Kidney epithelial cell (primary cell): ENCODE data around the gene RGS10. TPM values are rescaled to one million over a fixed set of nuclear protein-coding genes. Genes with fewer than 3 reads are reported as not detected.

ENCODE experiments used
- DNase-seq: peaks from one replicate; pipeline ENCODE4 v3.0.0-alpha.2; 2010; ENCODE audit warnings: low read depth
- H3K27me3 ChIP-seq: 2 replicates; pipeline ENCODE4 v1.6.0; 2011; ENCODE audit warnings: low read length; ENCODE audit not compliant: control insufficient read depth, insufficient read depth
- H3K36me3 ChIP-seq: 2 replicates; pipeline ENCODE4 v1.5.1; 2011; ENCODE audit warnings: low read length; ENCODE audit not compliant: control insufficient read depth, insufficient read depth
- H3K4me3 ChIP-seq: 2 replicates; pipeline ENCODE4 v1.5.1; 2011; ENCODE audit warnings: low read depth, mild to moderate bottlenecking, control low read depth, low read length
- CTCF ChIP-seq: IDR thresholded peaks from 2 replicates; pipeline ENCODE4 v1.5.1; 2011; ENCODE audit warnings: mild to moderate bottlenecking, moderate library complexity, low read length, control low read depth, inconsistent platforms; ENCODE audit not compliant: insufficient read depth, poor library complexity, severe bottlenecking
- total RNA-seq: library from RNA; depleted of rRNA; stranded (reverse); fragments of >200 nt; gene quantifications from 2 replicates; pipeline ENCODE4 v1.2.3, GENCODE V29; 2015

The RGS10 gene
- total RNA-seq, 1 donor from 2014 or later: 43.7 TPM

DNA sequence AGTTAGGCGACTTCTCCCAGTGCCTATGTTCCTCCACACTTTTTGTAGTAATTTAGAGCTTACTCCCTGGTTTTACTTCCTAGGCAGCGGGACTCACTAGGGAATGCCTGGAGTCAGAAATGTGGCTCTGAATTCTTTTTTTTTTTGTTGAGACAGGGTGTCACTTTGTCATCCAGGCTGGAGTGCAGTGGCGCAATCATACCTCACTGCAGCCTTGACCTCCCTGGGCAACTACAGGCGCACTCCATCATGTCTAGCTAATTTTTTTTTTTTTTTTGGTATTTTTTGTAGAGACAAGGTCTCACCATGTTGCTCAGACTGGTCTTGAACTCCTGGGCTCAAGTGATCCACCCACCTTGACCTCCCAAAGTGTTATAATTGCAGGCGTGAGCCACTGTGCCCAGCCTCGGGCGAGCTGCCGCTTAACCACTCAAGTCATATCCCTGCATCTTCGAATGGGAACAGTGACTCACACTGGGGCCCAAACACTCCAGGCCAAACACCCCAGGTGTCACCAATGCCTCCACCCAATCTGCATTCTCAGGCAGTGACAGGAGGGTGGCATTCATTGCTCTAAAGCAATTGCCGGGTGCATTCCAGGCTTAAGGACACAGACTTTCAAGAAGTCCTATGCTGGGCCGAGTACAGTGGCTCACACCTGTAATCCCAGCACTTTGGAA is 19.6 kb downstream of the RGS10 start:
- TF ChIP-seq CTCF: no peak
- Histone ChIP-seq H3K4me3 (no peak overlapping the region), H3K27me3 (no peaks in the 10 kb centered on the region), H3K36me3 (no peaks in the 10 kb centered on the region)
- DNase-seq: no peak

GRCh38 chr10:119521443-119522204 is 20.9 kb downstream of the RGS10 start:
- no peaks in the 10 kb centered on the region for H3K36me3 ChIP-seq
- no peak overlapping the region for H3K4me3 ChIP-seq
- peak; percentile 78 for DNase-seq
- TF ChIP-seq CTCF: no peak
- H3K27me3 ChIP-seq: no peaks in the 10 kb centered on the region

GRCh38 chr10:119520283-119520682 is 22.2 kb downstream of the RGS10 start:
- Histone ChIP-seq H3K36me3 (no peaks in the 10 kb centered on the region), H3K27me3 (no peaks in the 10 kb centered on the region), H3K4me3 (no peak overlapping the region)
- no peak for TF ChIP-seq CTCF
- no peak for DNase-seq

- no peaks in the 10 kb centered on the region for H3K36me3 ChIP-seq
- no peak for DNase-seq
- no peaks in the 10 kb centered on the region for H3K27me3 ChIP-seq
- H3K4me3 ChIP-seq: no peak overlapping the region
- no peak for TF ChIP-seq CTCF
These were observed 23.6 kb downstream of the RGS10 start for GRCh38 chr10:119518936-119519335.

GRCh38 chr10:119518176-119518575 is 24.3 kb downstream of the RGS10 start:
- TF ChIP-seq CTCF: no peak
- Histone ChIP-seq H3K4me3 (no peak overlapping the region), H3K36me3 (no peaks in the 10 kb centered on the region), H3K27me3 (no peaks in the 10 kb centered on the region)
- no peak for DNase-seq
